AG04449 (cell line): Measurements from ENCODE around the gene PCBP3.
"Not testable (repeated sequence)": the region's sequence is repeated elsewhere in the genome, so short reads cannot be mapped to it uniquely, and the experiment has no call there.

Source experiments
- CTCF ChIA-PET: fragments of 350-600 bp; formaldehyde crosslinking; extraction: SDS; loops from one replicate; lab custom pipeline; 2021; ENCODE audit warnings: antibody characterized with exemption; lab: Yijun Ruan, JAX
- POLR2A ChIA-PET: fragments of 400-600, 350-600 bp; formaldehyde crosslinking; extraction: SDS; loops from one replicate; lab custom pipeline; 2020; ENCODE audit warnings: antibody characterized with exemption, inconsistent platforms; lab: Yijun Ruan, JAX
- DNase-seq: peaks from one replicate; pipeline ENCODE4 v3.0.0-alpha.2; 2010; ENCODE audit warnings: low read depth, low spot score
- H3K4me3 ChIP-seq: 2 replicates; pipeline ENCODE4 v1.5.1; 2011; ENCODE audit warnings: low read depth, mild to moderate bottlenecking, control low read depth, low read length
- CTCF ChIP-seq: IDR thresholded peaks from one replicate; pipeline ENCODE4 v1.5.1; 2011; ENCODE audit warnings: mild to moderate bottlenecking, moderate library complexity, low read length, control low read depth, inconsistent platforms; ENCODE audit not compliant: insufficient read depth; ENCODE audit errors: missing control alignments

PCBP3 gene

GRCh38 chr21:45947716-45948255 is 304.3 kb downstream of the PCBP3 start:
- DNase-seq = no peak
- no peak for TF ChIP-seq CTCF
- ChIA-PET POLR2A (no interaction called here), CTCF (interaction anchor here (1.3 kb wide), 1 partner anchor 11 kb away, joined by 3 read pairs; no protein-coding TSS in a partner anchor)
- no peak overlapping the region for H3K4me3 ChIP-seq

GRCh38 chr21:45948576-45949141 is 305.1 kb downstream of the PCBP3 start:
- POLR2A ChIA-PET = no interaction called here

GRCh38 chr21:45949928-45950739 is 306.6 kb downstream of the PCBP3 start:
- ChIA-PET POLR2A (no interaction called here), CTCF (interaction anchor here (1.2 kb wide), 1 partner anchor 8 kb away, joined by 3 read pairs; no protein-coding TSS in a partner anchor)
- no peak overlapping the region for H3K4me3 ChIP-seq
- DNase-seq = no peak
- TF ChIP-seq CTCF = no peak

More at GRCh38 chr21:45948576-45949141, 305.1 kb downstream of the PCBP3 start:
- CTCF ChIA-PET = interaction anchor here (1.2 to 1.3 kb wide), 2 partner anchors 10 to 12 kb away, joined by 3 read pairs; no protein-coding TSS in a partner anchor
- TF ChIP-seq CTCF = no peak
- no peak for DNase-seq
- no peak overlapping the region for H3K4me3 ChIP-seq

GRCh38 chr21:45950740-45951515 is 307.4 kb downstream of the PCBP3 start:
- ChIA-PET POLR2A (no interaction called here), CTCF (interaction anchor here (0.7 to 0.9 kb wide), 2 partner anchors 19 to 23 kb away, joined by 3 to 4 read pairs; no protein-coding TSS in a partner anchor)
- DNase-seq = no peak
- no peak for TF ChIP-seq CTCF
- H3K4me3 ChIP-seq = no peak overlapping the region

GRCh38 chr21:45951676-45952075 is 308.2 kb downstream of the PCBP3 start:
- POLR2A ChIA-PET = no interaction called here
- CTCF ChIA-PET = interaction anchor here (0.9 kb wide), 1 partner anchor 18 kb away, joined by 4 read pairs; no protein-coding TSS in a partner anchor
- no peak for TF ChIP-seq CTCF

GRCh38 chr21:45952527-45952926 is 309.0 kb downstream of the PCBP3 start:
- DNase-seq, H3K4me3 ChIP-seq, POLR2A ChIA-PET: not testable (repeated sequence)
- CTCF ChIA-PET = interaction anchor here (2.2 kb wide), 1 partner anchor 19 kb away, joined by 8 read pairs; no protein-coding TSS in a partner anchor

More at GRCh38 chr21:45951676-45952075, 308.2 kb downstream of the PCBP3 start:
- DNase-seq = no peak
- H3K4me3 ChIP-seq = no peak overlapping the region
